ENCODE data around the gene CHST13.

- TF ChIP-seq POLR2A (IDR thresholded peaks at IDR 0.05; ENCODE audit: low read depth, low read length) (no peak), TAF1 (IDR thresholded peaks at IDR 0.05; ENCODE audit: low read depth, low read length) (no peak), POLR2AphosphoS5 (IDR thresholded peaks at IDR 0.05; ENCODE audit: low read depth, low read length) (no peak), PAX5 (IDR thresholded peaks at IDR 0.05; ENCODE audit: insufficient read depth, low read length, severe bottlenecking) (no peak), SPI1 (IDR thresholded peaks at IDR 0.05; ENCODE audit: low read depth, low read length) (no peak), POU2F2 (IDR thresholded peaks at IDR 0.05; ENCODE audit: low read depth, low read length) (no peak)
These were observed 56.8 kb downstream of the CHST13 start for GRCh38 chr3:126580746-126581145.
